H54 (cell line): ENCODE measurements around the gene PTAR1.
"Not testable (repeated sequence)": the region's sequence is repeated elsewhere in the genome, so short reads cannot be mapped to it uniquely, and the experiment has no call there.

Experiments used
- DNase-seq: peaks from one replicate; pipeline ENCODE4 v3.0.0; 2011; ENCODE audit warnings: low spot score, mixed read lengths; ENCODE audit not compliant: insufficient read length
- FAIRE-seq: peaks from 3 replicates; lab custom pipeline; 2011; peaks lifted over from hg19 to GRCh38; lab: Jason Lieb, UNC
- POLR2A ChIP-seq: IDR thresholded peaks from 2 replicates; pipeline ENCODE4 v1.6.1; 2011; ENCODE audit warnings: low read depth, mild to moderate bottlenecking, low read length

Gene PTAR1, protein sequence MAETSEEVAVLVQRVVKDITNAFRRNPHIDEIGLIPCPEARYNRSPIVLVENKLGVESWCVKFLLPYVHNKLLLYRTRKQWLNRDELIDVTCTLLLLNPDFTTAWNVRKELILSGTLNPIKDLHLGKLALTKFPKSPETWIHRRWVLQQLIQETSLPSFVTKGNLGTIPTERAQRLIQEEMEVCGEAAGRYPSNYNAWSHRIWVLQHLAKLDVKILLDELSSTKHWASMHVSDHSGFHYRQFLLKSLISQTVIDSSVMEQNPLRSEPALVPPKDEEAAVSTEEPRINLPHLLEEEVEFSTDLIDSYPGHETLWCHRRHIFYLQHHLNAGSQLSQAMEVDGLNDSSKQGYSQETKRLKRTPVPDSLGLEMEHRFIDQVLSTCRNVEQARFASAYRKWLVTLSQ

DNA sequence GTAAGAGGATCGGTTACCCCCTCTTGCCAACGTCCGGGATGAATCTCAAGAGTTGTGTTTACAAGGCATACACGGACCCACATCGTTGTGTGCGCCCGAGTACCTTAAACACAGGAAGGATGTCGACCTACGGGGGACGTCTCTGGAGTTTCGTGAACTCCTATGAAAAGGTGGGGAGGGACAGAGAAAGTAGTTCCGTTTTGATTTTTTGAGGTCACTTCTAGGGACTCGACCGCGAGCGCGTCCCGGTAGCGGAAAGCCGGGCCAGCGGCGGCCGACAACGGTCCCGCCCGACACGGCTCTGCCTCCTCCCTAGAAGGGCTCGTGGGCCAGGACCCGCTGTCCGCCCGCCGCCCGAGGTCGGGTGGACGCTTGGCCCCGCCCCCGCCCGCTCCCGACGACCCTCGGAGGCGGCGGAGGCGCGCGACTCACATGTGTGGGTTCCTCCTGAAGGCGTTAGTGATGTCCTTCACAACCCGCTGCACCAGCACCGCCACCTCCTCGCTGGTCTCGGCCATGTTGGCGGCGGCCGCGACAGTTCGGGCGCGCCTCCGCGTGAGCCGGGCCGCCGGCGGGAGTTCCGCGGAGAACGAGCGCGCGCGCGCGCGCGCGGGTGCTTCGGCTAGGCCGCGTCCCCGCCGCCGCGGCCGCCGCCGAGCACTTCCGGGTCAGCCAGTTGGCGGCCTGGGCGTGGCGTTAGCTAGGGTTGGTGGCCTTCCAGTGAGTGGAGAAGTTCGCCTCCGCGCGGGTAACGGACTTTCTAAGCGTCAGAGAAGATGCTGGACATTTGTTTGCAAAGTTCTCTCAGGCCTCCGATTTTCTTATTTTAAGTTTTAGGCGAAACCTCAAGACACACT is at the start of gene PTAR1:
Gene PTAR1, minus strand, starts transcription at position 591 of the 857 bp plus-strand sequence. Its CDS starts 73 bp downstream, at position 518.
- DNase-seq (peak; percentile 90), FAIRE-seq (peak; percentile 96)

DNA sequence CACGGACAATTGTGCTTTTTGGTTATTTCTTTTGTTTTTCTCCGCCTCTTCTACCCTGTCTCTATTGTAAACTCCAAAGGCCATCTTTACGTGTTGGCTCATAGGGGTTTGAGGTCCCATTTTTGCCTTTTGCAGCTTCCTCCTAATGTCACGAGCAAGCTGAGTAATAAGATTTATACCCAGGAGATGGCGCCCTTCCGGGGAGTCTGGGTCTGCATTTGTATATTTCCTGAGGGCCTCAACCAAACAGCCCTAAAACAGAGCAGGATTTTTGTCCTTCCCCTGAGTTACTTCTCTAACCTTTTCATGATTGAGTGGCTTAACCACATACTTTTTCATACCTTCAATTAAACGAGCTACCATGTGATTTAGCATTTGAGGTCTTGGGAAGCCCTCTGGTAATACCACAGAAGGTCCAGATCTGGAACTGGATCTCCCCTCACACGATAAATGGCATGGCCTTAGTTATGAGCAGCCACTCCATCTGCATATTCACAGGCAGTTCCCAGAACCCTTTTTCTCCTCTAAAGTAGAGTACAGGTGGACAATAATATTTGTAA is 49.6 kb upstream of the PTAR1 start:
- TF ChIP-seq POLR2A, result no peak
- DNase-seq (peak; percentile 31), FAIRE-seq (peak; percentile 55)

More for the DNA sequence above, at the start of gene PTAR1:
- peak; percentile 95 for TF ChIP-seq POLR2A

DNA sequence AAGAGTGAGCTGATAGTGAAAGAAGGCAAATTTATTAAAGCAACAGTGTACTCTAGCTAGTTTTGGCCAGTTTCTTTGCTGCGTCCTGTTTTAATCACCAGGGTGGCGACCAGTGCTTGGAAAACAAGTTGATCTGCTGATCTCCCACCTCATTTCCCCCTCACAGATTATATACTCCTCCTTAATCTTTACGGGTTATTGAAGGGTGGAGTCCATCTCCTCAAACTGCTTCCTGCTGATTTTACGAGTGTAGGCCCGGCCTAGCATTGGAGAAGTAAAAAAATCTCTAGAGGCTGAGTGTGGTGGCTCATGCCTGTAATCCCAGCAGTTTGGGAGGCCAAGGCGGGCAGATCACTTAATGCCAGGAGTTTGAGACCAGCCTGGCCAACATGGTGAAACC is 46.8 kb upstream of the PTAR1 start:
- FAIRE-seq (no peak), DNase-seq (no peak)
- TF ChIP-seq POLR2A, result no peak

DNA sequence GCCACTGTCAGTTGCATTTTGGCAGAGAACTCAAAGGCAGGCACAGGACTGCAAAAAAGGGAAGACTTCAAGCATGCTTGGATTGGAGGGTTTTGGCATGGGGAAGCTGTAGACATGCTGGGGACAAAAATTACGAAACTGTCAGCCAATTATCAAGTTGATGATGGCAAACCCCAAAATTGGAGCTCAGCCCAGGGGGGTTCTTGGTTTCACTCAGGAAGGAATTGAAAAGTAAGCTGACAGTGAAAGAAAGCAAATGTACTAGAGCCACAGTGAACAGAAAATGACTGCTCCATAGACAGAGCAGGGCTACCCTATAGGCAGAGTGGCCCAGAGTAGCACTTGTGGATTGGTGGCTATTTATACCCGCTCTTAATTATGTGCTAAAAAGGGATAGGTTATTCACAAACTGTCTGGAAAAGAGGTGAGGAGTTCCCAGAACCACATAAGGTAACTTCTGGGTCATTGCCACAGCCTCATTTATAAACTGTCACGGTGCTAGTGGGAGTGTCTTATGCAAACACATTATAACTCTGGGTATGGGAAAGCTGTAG is 46.2 kb upstream of the PTAR1 start:
- FAIRE-seq (no peak), DNase-seq (no peak)
- TF ChIP-seq POLR2A, result no peak

DNA sequence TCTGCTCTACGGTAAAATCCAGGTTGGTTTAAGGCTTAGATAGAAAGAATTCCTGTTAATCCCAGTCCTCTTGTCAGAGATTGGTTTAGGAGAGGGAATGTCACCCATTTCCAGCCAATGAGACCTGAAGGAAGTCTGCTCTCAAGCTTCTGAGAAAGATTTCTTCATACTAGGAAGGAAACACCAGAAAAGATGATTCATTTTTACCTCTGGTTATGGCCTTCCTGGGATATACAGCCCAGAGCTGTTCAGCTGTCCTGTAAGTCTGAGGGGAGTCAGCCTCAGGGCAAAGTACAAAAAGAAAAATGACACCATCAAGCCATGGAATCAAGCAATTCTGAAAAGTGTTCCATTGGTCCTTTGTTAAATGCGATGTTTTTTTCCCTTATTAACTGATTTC is 42.2 kb upstream of the PTAR1 start:
- TF ChIP-seq POLR2A, result no peak
- FAIRE-seq (peak; percentile 82), DNase-seq (no peak)

DNA sequence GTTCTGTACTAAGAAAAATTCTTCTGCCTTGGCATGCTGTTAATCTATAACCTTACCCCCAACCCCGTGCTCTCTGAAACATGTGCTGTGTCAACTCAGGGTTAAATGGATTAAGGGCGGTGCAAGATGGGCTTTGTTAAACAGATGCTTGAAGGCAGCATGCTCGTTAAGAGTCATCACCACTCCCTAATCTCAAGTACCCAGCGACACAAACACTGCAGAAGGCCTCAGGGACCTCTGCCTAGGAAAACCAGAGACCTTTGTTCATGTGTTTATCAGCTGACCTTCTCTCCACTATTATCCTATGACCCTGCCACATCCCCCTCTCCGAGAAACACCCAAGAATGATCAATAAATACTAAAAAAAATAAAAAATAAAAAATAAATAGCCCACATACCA is 40.2 kb upstream of the PTAR1 start:
- FAIRE-seq, DNase-seq: not testable (repeated sequence)

DNA sequence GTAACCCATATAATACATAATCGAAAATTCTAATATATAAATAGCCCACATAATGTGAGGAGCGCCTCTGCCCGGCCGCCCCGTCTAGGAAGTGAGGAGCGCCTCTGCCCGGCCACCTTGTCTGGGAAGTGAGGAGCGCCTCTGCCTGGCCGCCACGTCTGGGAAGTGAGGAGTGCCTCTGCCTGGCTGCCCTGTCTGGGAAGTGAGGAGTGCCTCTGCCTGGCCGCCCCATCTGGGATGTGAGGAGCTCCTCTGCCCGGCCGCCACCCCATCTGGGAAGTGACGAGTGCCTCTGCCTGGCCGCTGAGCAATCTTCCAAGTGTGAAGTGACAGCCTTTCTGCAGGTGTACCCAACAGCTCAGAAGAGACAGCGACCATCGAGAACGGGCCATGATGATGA is 39.7 kb upstream of the PTAR1 start:
- not testable (repeated sequence) for DNase-seq, FAIRE-seq

DNA sequence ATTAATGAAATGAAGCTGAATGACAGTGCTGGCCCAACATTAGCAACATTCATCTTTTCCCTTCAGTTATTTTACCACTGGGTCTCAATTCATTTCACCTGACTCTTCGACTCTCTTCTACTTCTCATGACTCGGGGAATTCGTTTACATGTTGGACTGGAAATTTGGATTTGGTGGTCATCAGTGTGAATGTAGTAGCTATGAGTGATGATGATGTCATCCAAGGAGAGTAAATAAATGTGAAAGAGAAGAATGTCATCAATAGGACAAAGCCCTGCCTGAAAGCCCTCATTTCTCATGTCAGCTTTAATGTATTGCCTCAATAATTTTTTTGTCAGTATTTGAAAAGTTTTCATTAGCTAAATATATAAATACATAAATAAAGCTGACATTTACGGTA is 38.9 kb upstream of the PTAR1 start:
- TF ChIP-seq POLR2A, result no peak
- peak; percentile 87 for FAIRE-seq
- DNase-seq, result no peak

DNA sequence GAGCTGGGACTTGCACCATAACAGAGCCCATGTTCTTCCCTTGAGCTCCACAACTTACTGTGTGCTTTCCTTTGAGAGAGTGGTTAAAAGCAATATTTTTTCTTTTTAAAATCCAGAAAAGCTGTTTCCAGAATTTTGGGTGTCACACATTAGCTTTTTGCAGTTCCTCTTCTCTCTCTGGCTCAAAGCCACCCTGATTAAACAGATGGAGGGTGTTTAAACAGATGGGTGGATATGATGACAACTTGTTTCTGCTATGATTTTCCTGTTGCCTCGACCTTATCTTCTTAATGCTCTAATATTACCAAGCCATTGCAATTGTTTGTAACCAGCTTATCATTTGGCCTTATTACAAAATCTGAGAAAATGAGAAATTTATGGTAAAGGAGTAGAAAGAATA is 37.9 kb upstream of the PTAR1 start:
- DNase-seq, result no peak
- no peak for TF ChIP-seq POLR2A
- FAIRE-seq, result peak; percentile 67

DNA sequence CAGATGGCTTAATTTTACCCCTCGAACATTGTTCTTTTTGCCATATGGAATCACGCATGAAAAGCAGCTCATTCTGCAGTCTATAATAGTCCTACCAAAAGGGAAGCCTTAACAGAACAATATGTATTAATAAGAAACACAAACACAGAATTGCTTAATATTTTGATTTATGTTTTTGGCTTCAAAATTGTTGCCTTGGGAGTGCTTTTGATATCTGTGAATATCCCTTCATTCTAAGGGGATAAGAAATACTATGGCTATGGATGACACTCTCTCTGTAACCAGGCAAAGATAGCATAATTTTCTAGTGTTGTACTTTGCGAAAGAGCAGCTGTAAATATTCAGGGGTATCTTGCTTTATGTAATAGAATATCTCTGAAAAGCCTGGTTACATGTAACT is 34.5 kb upstream of the PTAR1 start:
- FAIRE-seq (peak; percentile 33), DNase-seq (no peak)
- TF ChIP-seq POLR2A, result no peak

DNA sequence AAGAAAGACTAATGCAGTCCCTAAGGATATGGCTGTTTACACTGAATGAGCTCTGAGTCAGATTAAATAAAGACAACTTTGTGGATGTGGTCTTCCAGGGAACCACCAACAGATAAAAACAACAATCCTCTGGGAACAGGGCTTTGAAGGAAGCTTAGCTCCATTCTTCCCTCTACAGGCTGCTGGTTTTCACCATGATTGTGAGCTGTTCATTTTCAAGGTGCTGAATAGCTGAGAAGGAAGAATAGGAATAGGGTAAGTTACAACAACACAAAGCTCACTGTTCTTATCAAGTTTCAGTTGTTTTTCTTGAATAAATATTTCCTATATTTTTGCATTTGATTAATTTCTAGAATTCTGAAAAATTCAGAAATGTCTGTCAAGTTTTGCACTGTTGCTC is 25.9 kb upstream of the PTAR1 start:
- DNase-seq, result no peak
- FAIRE-seq, result peak; percentile 94
- no peak for TF ChIP-seq POLR2A

DNA sequence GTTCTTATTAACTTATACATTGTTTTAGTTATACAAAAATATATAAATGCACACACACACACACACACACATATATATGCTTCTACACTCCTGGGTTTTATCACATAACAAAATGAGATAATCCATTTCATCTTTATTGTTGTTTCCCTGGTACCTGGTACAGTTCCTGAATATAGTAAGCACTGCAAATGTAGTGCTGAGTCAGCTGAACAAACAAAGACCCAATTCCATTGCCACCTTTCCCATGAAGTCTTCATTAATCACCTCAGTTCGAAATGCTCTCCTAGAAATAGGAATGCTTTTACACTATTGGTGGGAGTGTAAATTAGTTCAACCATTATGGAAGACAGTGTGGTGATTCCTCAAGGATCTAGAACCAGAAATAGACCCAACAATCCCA is 13.4 kb upstream of the PTAR1 start:
- FAIRE-seq (peak; percentile 30), DNase-seq (no peak)
- no peak for TF ChIP-seq POLR2A

DNA sequence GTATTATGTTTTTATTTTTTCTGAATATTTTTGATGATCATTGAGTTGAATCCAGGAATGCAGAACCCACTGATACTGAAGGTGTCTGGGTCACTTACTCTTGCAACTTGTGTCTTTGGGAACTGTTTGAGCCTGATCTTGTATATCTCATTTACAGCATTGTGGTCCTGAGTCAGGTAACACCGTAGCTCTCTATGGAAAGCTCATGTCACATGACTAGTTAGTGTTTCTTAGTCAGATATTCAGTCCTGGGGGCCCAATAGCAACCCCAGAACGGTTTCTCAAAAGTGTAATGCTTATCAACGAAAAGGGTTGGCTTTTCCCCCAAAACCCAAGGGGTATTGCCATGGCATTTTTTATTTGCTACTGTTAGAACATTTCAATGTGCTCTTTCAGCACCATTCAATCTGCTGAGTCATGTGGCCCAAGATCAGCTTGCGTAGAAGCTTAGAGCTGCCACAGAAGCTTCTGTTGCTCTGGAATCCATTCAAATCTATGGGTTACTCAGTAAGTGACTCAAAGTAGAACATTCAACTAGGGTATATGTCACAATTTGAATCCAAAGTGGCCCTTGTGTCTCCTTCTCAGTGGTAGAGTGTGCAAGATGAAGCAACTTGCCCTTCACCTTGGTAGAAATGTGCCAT is 12.1 kb upstream of the PTAR1 start:
- FAIRE-seq, result peak; percentile 75
- DNase-seq, result no peak
- TF ChIP-seq POLR2A, result no peak
